Islet of Langerhans (tissue), 1 donor: ENCODE results near the gene ZFYVE9.
"Not testable (repeated sequence)": the region's sequence is repeated elsewhere in the genome, so short reads cannot be mapped to it uniquely, and the experiment has no call there.

Source experiments
- FAIRE-seq: peaks from one replicate; lab custom pipeline; 2011; peaks lifted over from hg19 to GRCh38; lab: Jason Lieb, UNC

The ZFYVE9 gene

GRCh38 chr1:52346653-52347052, 204.8 kb downstream of the ZFYVE9 start:
- FAIRE-seq: no peak

- FAIRE-seq: no peak
Measured at GRCh38 chr1:52348704-52349300, 206.9 kb downstream of the ZFYVE9 start.

GRCh38 chr1:52352690-52353089, 210.8 kb downstream of the ZFYVE9 start:
- FAIRE-seq: no peak

- FAIRE-seq: no peak
Measured at GRCh38 chr1:52355436-52355835, 213.5 kb downstream of the ZFYVE9 start.

- no peak for FAIRE-seq
Measured at GRCh38 chr1:52355847-52356505, 214.1 kb downstream of the ZFYVE9 start.

GRCh38 chr1:52356818-52357355, 215.0 kb downstream of the ZFYVE9 start:
- FAIRE-seq: no peak

GRCh38 chr1:52357397-52357796, 215.5 kb downstream of the ZFYVE9 start:
- no peak for FAIRE-seq

GRCh38 chr1:52358851-52359497, 217.1 kb downstream of the ZFYVE9 start:
- no peak for FAIRE-seq

- FAIRE-seq: no peak
Measured at GRCh38 chr1:52359676-52360594, 218.0 kb downstream of the ZFYVE9 start.

GRCh38 chr1:52360595-52360968, 218.7 kb downstream of the ZFYVE9 start:
- FAIRE-seq: no peak

- FAIRE-seq: no peak
Measured at GRCh38 chr1:52364235-52364839, 222.4 kb downstream of the ZFYVE9 start.

- no peak for FAIRE-seq
Measured at GRCh38 chr1:52365071-52365745, 223.3 kb downstream of the ZFYVE9 start.

GRCh38 chr1:52365746-52366516, 224.0 kb downstream of the ZFYVE9 start, which contains the start of gene CC2D1B:
CC2D1B (minus strand) TSS chr1:52366205; CDS start chr1:52364620, 1,585 bp downstream.
- FAIRE-seq: no peak

GRCh38 chr1:52366517-52366827, 224.6 kb downstream of the ZFYVE9 start:
- FAIRE-seq: no peak

GRCh38 chr1:52367272-52367671, 225.4 kb downstream of the ZFYVE9 start:
- no peak for FAIRE-seq

- FAIRE-seq: no peak
Measured at GRCh38 chr1:52368383-52369172, 226.7 kb downstream of the ZFYVE9 start.

- not testable (repeated sequence) for FAIRE-seq
Measured at GRCh38 chr1:52369851-52370250, 228.0 kb downstream of the ZFYVE9 start.

- FAIRE-seq: no peak
Measured at GRCh38 chr1:52385376-52385775, 243.5 kb downstream of the ZFYVE9 start.

- no peak for FAIRE-seq
Measured at GRCh38 chr1:52386458-52386857, 244.6 kb downstream of the ZFYVE9 start.

- no peak for FAIRE-seq
Measured at GRCh38 chr1:52393174-52393573, 251.3 kb downstream of the ZFYVE9 start.
